Endometrial microvascular endothelial cells (primary cell): ENCODE measurements around the gene MAP10. TPM values are rescaled to one million over a fixed set of nuclear protein-coding genes. Genes with fewer than 3 reads are reported as not detected.

Source experiments
- in situ Hi-C: cut with HindIII; loops from 2 replicates; pipeline ENCODE4 v1.10.0; 2017; ENCODE audit warnings: low sequenced_read_pairs, low pct_unique_long_range_greater_than_20kb; ENCODE audit errors: inconsistent ontology term
- total RNA-seq: library from RNA; depleted of rRNA; stranded (reverse); fragments of >200 nt; gene quantifications from one replicate; pipeline ENCODE4 v1.2.3, GENCODE V29; 2015; ENCODE audit errors: inconsistent ontology term

The MAP10 gene
- total RNA-seq, 1 donor from 2014 or later, result 1.9 TPM

DNA sequence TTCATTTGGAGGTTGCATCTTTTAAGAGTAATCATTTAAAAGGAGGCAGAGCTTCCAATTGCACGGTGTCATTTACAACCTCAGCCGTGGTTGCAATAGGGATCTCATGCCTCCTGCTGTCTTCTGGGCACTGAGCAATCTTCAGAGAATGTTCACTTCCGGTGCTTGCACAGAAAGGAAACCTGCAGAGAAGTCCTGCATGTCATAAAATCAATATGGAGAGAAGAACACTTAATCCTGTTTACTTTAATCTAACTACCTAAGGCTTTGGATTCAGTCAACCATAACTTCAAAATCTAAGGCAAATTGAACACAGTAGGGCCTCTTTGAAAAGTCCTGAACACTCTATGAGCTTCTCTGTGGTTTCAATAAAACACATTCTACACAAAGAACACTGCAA, 11.3 kb upstream of the MAP10 start:
- in situ Hi-C loops, result no loop called here

DNA sequence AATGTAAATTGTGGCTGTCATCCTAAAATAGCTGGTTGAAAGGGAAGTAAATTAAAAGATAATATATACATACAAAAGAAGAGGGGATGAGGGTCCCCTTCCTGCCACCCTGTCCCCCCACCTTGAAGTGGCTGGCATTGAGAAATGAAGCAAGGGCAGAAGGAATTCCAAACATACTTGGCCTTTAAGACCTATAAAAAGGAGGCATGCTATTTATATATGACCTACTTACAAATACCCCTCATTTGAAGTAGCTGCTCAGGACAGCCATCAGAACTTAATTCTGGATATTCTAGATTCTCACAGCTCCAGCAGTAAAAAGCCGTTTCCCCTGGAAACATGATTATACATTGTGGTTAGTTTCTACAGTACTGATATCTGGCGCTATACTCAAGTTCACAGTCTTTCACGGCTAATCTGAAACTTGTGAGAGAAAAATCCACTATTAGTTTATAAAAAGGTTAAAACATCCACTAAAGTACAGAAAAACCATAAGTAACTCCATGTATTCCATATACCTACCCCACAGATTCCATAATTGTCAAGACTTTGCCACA, 9.6 kb upstream of the MAP10 start:
- in situ Hi-C loops, result no loop called here

DNA sequence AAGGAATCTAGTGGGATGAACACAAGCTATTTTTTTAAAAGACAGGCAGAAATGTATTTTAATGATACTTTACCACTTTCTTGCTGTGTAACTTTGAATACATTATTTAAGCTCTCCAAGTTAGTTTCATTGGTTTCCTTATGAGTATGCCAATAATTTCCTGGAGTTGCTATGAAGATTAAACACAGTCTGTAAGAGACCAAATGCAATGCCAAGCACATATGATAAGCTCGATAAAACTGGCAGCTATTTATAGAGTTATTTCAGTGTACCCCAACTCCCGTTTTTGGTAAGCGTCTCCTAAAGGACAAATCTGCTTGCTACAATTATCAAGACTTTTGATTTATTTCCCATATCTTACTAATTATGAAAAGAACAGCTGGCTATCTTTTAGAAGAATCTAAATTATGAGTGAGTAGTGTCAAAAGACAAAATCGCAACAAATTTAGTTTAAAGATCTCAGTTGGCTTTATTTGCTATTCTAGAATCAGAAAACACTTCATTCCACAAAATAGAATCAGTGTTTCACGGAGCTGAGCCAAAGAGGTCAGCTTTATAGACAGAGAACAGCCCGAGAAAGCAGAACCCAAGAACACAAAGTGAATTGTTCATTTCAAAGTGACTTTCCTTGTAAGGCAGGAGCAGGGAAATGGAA, 7.2 kb upstream of the MAP10 start:
- in situ Hi-C loops, result no loop called here

DNA sequence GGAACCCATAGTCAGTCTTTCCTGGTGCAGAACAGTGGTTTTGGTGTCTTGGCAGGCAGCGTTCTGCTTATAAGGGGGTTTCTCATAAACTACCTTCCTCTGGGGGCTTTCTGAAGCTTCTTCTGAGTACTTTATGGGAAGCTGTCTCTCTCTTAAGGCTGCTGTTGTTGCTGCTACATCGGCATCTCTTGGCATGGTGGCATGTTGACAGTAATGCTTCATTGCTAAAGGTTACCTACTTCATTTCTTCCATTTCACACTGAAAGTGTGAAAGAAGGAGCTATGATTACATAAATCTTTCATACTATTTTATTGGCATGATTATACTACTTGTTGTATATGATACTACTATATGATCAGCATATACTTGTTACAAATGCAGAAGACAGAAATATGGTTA, 6.3 kb upstream of the MAP10 start:
- in situ Hi-C loops, result no loop called here

DNA sequence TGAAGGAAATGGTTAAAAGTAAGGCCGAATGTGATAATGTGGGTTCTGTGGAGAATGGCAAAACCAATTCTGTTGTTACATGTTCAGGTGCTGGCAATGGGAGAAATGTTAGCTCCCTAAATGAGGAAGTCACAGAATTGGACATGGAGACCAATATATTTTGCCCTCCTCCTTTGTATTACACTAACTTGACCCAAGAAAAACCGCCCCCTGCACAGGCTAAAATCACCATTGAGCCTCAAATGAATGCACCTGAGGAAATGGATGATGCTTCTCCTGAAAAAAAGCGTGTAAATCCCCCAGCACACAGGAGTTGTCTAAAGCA, 932 bp downstream of the MAP10 start:
- in situ Hi-C loops, result no loop called here

DNA sequence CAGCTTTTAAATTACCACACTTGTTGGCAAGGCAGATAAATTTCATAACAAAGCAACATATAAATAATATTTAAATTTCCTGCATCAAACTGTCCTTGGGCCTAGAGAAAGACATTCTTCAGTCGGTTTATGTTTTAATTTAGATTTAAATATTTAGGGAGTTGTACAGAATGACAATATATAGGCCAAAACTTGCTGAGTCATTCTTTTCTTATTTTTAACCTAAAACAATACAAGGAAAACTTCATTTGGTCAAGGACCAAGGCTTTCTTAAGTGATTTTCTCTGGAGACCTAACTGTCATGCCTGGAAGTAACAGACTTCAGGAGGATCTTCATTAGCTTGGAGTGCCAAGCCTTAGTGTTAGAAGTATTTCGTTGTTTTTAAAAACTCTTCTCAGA, 5.6 kb downstream of the MAP10 start:
- in situ Hi-C loops, result no loop called here

DNA sequence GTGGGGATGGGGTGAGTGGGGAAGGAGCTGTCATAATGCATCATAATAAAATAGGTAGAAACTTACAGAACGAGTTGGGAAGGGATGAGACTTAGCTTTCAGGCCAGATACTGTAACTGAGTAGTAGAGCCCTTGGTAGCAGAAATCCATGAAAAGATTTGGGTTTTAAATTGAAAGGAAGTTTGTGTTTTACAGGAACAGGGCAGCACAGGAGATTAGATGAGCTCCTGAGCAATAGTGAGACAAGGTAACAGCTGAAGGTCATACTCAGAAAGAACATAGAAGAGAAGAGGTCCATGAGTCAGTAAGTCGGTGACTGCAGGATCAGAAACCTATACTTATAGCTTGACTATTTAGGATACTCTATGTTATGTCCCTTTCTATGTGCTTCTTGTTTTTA, 7.3 kb downstream of the MAP10 start:
- in situ Hi-C loops, result no loop called here

DNA sequence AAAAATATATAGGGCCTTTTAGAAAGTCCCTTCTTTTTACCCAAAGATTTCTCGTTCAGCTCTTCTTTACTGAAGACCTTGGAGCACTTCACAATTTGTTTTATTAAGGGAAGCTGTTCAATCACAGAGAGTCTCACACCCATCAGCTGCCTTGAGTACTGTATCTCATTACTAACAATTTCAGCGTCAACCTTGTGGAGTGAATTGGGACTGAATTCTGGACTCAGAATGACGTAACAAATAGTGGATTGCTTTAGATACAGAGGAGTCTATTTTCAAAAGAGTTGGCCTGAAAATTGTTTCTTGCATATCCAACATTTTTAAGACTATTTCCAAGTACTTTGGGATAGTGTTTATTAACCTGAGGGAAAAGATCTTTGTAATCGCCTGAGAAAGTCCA, 7.9 kb downstream of the MAP10 start:
- in situ Hi-C loops, result no loop called here

DNA sequence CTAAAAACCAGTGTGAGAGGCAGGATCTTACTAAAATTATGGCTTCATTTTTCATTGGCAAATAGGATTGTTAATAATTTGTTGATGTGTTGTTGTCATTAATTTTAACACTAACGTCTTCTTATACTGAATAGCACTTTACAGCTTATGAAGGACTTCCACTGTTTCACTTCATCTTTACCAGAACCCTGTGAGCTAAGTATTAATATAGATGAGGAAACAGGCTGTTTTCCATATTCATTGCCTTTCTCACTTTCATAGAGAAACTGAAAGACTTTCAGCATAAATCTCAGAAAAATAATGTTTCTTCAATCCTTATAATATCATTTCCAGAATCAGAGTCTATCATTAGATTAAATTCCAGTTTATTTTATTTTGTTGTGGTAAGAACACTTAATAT, 8.5 kb downstream of the MAP10 start:
- in situ Hi-C loops, result no loop called here

DNA sequence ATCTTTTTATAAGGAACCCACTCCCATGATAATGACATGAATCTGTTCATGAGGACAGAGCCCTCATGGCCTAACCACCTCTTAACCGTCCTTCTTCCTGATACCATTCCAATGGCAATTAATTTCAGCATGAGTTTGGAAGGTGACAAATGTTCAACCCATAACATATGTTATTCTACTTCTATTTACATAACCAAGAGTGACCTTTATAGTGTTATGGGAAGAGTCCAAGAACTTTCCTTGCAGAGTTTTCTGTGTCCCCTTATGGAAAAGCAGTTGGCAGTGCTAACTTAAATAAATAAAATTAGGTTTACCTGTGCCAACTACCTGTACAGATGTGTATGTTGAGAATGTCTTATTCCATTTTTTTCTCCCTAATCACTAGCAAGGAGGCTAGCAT, 11.1 kb downstream of the MAP10 start:
- in situ Hi-C loops, result no loop called here

DNA sequence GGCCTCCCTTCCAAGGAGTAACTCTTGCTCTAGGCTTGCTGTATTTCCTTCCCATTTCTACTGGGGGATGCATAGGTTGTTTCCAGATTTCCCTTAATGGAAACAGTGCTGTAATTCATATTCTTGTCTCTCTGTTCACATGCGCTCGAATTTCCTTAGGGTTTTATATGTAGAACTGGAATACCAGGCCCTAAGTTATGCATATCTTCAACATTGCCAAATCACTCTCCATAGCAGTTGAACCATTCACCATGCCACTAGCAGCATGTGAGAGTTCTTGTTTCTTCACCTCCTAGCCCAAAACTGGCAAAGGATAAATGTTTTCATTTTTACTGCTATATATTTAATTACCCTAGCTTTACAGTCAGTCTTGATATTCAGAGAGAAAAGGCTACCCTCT, 12.8 kb downstream of the MAP10 start:
- in situ Hi-C loops, result no loop called here

DNA sequence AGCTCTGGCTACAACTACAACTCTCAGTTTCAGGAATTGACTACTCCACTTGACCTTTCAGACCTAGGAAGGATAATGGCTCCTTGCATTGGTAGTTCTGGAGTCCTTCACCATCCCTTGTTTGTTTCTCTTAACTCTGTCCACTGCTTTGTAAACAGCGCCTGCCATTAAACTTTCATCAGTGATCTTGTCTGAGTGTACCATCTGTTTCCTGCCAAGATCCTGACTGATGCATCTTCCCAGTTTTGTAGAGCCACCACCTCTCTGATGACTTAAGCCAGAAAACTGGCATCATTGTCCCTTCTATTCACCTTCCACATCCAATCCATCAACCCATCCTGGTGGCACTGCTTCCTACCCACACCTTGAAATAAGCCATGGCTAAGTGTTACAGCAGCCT, 15.2 kb downstream of the MAP10 start:
- in situ Hi-C loops, result no loop called here

DNA sequence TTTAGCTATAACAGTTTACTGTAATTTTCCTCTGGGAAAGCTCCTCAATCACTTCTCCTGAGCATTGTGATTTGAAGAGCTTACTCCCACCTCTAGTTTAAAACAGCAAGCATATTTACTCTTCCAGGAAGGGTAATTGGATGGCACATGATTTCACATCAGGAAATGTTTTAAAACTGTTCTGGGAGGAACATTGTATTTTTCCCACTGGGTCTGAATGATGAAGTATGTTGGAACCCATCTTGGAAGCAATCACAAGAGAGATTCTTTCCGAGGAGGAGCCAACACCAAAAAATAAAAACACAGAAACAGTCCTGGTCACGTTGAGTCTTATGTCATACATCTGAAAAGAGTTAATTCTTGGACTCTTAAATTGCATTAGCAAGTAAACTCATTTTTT, 17.3 kb downstream of the MAP10 start:
- in situ Hi-C loops, result no loop called here

DNA sequence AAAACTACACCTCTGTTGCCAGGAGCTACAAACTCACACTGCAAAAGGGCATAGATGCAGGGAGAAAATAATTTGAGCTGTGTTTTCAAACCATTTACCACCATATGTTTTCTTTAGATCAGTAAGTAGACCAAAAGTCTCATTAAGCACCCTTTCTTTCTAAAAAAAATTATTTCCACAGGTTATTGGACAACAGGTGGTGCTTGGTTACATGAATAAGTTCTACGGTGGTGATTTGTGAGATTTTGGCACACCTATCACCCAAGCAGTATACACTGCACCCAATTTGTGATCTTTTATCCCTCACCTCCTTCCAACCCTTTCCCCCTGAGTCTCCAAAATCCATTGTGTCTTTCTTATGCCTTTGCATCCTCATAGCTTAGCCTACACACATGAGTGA, 21.1 kb downstream of the MAP10 start:
- in situ Hi-C loops, result no loop called here

DNA sequence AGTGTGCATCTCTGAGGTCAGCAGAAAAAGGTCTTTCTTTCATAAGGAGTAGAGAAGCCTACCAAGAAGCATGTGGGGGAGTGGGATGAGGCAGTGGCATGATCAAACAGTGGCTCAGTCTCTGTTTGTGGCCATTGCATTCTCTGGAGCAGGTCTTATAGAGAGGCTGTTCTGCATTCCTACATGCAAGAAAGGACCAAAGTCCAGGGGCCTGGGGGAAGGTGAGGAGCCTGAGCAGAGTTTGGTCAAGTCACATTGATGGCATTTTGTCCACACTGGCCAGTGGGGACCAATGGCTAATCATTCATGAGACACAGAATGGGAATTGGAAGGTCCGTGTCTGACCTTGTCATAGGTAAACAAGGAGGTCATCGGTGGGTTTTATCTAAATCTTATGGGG, 25.4 kb downstream of the MAP10 start:
- in situ Hi-C loops, result no loop called here

DNA sequence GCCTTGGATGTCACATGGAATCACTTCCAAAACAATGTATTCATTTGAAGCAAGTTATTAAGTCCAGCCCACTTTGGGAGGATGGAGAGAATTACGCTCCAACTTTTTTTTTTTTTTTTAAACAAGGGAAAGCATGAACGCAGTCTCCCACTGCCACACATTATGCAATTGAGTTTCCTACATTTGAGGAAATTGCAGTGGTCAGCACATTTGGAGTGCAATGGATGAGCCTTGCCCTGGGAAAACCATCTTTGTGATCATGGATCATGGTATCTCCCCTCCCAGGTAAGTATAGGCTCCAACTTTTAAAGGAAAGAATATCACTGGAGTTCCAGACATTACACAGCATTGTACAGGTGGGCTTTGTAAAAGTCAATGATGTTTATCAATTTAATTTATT, 26.7 kb downstream of the MAP10 start:
- in situ Hi-C loops, result no loop called here

DNA sequence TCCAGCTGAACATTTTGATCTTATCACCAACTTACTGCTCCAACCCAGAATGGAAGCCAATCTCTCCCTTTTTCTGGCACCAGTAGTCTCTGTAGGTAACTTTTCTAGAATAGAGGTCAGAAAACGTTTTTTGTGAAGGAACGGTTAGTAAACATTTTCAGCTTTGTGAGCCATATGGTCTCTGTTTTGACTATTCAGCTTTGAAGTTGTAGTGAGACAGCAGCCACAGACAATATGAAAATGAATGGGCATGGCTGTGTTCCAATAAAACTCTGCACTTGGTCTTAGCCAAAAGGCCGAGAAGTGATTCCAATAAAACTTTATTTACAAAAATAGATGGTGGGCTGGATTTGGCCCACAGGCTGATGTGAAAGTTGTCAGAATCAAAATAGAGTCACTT, 28.9 kb downstream of the MAP10 start:
- in situ Hi-C loops, result no loop called here

DNA sequence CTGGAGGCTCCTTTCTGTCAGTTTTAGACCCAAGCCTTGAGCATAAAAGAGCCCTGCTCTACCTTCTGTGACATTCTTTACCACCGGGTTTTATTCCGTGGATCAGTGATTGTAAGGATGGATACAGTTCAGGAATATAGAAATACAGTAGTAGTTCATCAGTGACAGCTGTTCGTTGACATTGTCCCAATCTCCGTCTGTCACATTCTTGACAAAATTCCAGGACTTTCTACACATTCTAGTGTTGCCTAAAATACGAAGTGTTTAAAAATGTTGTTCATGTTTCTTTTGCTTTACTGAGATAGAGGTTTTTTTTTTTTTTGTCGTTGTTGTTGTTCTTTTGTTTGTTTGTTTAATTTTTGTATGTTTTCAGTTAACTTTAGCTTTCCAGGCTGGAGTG, 29.9 kb downstream of the MAP10 start:
- in situ Hi-C loops, result no loop called here

DNA sequence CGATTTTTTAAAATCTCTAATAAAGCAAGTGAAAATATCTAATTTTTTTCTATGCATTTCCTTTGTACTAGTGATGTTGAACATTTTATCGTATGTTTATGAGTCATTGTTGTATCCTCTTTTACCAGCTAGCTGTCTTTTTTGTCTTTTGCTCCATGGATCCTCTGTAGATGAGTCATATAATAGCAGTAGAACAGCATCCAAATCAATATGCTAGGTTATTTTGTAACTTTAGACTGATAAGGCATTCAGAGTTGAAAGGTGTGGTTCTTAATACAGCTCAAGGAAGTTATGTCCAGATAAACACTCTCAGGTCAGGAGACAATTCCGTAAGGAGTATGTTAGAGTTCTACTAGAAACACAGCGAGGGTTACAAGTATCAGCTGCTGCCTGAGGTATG, 31.9 kb downstream of the MAP10 start:
- in situ Hi-C loops, result no loop called here

DNA sequence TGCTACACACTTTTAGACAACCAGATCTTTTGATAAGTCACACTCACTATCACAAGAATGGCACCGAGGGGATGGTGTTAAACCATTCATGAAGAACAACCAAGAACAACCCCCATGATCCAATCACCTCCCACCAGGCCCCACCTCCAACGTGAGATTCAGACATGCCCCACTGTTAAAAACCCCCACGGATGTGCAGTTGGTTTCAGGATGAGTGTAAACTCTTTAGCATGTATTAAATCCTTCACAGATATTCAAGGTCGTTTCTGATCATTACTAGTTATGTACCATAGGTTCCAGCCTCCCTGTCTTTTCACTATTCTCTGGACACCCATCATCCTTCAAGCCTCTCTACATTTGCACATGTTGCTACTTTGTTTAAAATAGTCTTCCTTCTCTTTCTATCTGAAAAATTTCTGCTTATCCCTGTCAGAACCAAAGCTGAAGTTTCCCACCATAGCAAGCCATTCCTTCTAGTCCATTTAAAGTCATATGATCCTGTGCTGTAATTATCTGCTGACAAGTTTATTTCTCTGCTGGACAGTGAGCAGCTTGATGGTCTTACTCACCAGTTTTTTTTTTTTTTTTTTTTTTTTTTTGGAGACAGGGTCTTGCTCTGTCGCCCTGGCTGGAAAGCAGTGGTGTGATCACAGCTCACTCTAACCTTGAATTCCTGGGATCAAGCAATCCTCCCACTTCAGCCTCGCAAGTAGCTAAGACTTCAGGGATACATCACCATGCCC, 36.8 kb downstream of the MAP10 start:
- in situ Hi-C loops, result no loop called here

DNA sequence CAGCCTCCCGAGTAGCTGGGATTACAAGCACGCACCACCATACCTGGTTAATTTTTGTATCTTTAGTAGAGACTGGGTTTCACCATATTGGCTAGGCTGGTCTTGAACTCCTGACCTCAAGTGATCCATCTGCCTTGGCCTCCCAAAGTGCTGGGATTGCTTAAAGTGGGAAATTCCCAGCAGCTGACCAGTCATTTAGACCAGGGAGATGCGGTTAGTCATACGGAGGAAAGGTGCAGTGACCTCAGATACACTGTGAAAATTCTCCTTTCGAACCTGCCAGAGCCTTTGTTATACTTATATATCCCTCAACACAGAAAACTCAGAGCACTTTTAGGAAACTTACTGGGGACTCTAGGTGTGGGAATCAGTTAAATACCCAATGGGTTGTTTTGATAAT, 39.6 kb downstream of the MAP10 start:
- in situ Hi-C loops, result no loop called here
